ENCODE data around the gene SPN. TPM values are rescaled to one million over a fixed set of nuclear protein-coding genes. Genes with fewer than 3 reads are reported as not detected.
A peak's percentile ranks its signal among the peaks of the same experiment; 100 is the strongest.

Gene SPN
- total and polyA plus RNA-seq, 7 donors = 0.28 to 13.3 (median 1.1) TPM

- intact Hi-C loops (cut with DNase I) = loop anchor here (2.0 to 5.0 kb wide), 3 partner anchors 88 to 323 kb away; partner anchors contain the start of gene C16orf92
- WGBS, 2 donors = 59 to 70% methylated on average over 11 of the region's 11 CpGs
- no peak for DNase-seq
Measured at GRCh38 chr16:29699324-29700219, 36.5 kb downstream of the SPN start.

GRCh38 chr16:29700253-29700987 is 37.4 kb downstream of the SPN start:
- no peak overlapping the region for H3K4me3 ChIP-seq
- WGBS, 2 donors = 11 to 20% methylated on average over 14 of the region's 14 CpGs
- no peaks in the 10 kb centered on the region for H3K36me3 ChIP-seq
- peak; percentile 89 for DNase-seq
- H3K9me3 ChIP-seq = no peaks in the 10 kb centered on the region
- no peak for TF ChIP-seq POLR2A (IDR thresholded peaks at IDR 0.05)
- no peak for TF ChIP-seq POLR2AphosphoS5 (IDR thresholded peaks at IDR 0.05)
- TF ChIP-seq EP300 (IDR thresholded peaks at IDR 0.05) = no peak
- peak; percentile 51 to 92 (median 68) for TF ChIP-seq CTCF (IDR thresholded peaks at IDR 0.05)
- H3K27me3 ChIP-seq = no peaks in the 10 kb centered on the region
- no peak overlapping the region for H3K27ac ChIP-seq
- H3K4me1 ChIP-seq = peaks cover 0 to 3% (median 2%) of the 10 kb centered on the region in 4 donors
- intact Hi-C loops (cut with DNase I) = loop anchor here (5.0 kb wide), 2 partner anchors 87 to 322 kb away; partner anchors contain the start of gene C16orf92

More at GRCh38 chr16:29699324-29700219, 36.5 kb downstream of the SPN start:
- no peaks in the 10 kb centered on the region for H3K36me3 ChIP-seq
- no peaks in the 10 kb centered on the region for H3K27me3 ChIP-seq
- no peak overlapping the region for H3K27ac ChIP-seq
- no peaks in the 10 kb centered on the region for H3K9me3 ChIP-seq
- TF ChIP-seq POLR2A (IDR thresholded peaks at IDR 0.05) = no peak
- no peak for TF ChIP-seq EP300 (IDR thresholded peaks at IDR 0.05)
- no peak for TF ChIP-seq POLR2AphosphoS5 (IDR thresholded peaks at IDR 0.05)
- TF ChIP-seq CTCF (IDR thresholded peaks at IDR 0.05) = no peak
- H3K4me1 ChIP-seq = peaks cover 0 to 3% (median 2%) of the 10 kb centered on the region in 4 donors
- H3K4me3 ChIP-seq = no peak overlapping the region

- H3K27me3 ChIP-seq = no peaks in the 10 kb centered on the region
- no peak for DNase-seq
- 83 to 88% methylated on average over 5 of the region's 5 CpGs for WGBS, 2 donors
- no peaks in the 10 kb centered on the region for H3K36me3 ChIP-seq
- H3K4me1 ChIP-seq = peaks cover 0 to 3% (median 2%) of the 10 kb centered on the region in 4 donors
- TF ChIP-seq POLR2A (IDR thresholded peaks at IDR 0.05) = no peak
- no peak for TF ChIP-seq CTCF (IDR thresholded peaks at IDR 0.05)
- TF ChIP-seq EP300 (IDR thresholded peaks at IDR 0.05) = no peak
- no peak for TF ChIP-seq POLR2AphosphoS5 (IDR thresholded peaks at IDR 0.05)
- H3K9me3 ChIP-seq = no peaks in the 10 kb centered on the region
- intact Hi-C loops (cut with DNase I) = loop anchor here (5.0 kb wide), 2 partner anchors 86 to 321 kb away; partner anchors contain the start of gene C16orf92
- H3K27ac ChIP-seq = no peak overlapping the region
- no peak overlapping the region for H3K4me3 ChIP-seq
Measured at GRCh38 chr16:29701214-29701555, 38.1 kb downstream of the SPN start.

GRCh38 chr16:29702269-29702668 is 39.2 kb downstream of the SPN start:
- H3K36me3 ChIP-seq = no peaks in the 10 kb centered on the region
- intact Hi-C loops (cut with DNase I) = loop anchor here (5.0 kb wide), 2 partner anchors 85 to 320 kb away; partner anchors contain the start of gene C16orf92
- peaks cover 0 to 3% (median 2%) of the 10 kb centered on the region in 4 donors for H3K4me1 ChIP-seq
- no peaks in the 10 kb centered on the region for H3K9me3 ChIP-seq
- H3K4me3 ChIP-seq = no peak overlapping the region
- no peak for DNase-seq
- TF ChIP-seq CTCF (IDR thresholded peaks at IDR 0.05) = no peak
- no peak for TF ChIP-seq POLR2AphosphoS5 (IDR thresholded peaks at IDR 0.05)
- no peak for TF ChIP-seq EP300 (IDR thresholded peaks at IDR 0.05)
- TF ChIP-seq POLR2A (IDR thresholded peaks at IDR 0.05) = no peak
- WGBS, 2 donors = 51 to 81% methylated on average over 13 of the region's 13 CpGs
- H3K27ac ChIP-seq = no peak overlapping the region
- no peaks in the 10 kb centered on the region for H3K27me3 ChIP-seq

Measured in sigmoid colon (tissue), 7 donors.